Uterus (tissue), 2 donors: ENCODE data around the gene CAMK2D.

Experiments
- CTCF ChIP-seq, 4 experiments: fragments of 200-600 bp in 2 of 4; fragments of 450-650 bp in 2 of 4; sonication (generic) in 2 of 4; IDR thresholded peaks; one replicate each; pipeline ENCODE4 v1.5.1; 2016 to 2019; ENCODE audit warnings: antibody characterized with exemption in 4 of 4, mild to moderate bottlenecking in 2 of 4, moderate library complexity in 1 of 4
- POLR2A ChIP-seq, 2 donors: fragments of 450-650 bp; IDR thresholded peaks; one replicate each; pipeline ENCODE4 v1.6.1; 2016; ENCODE audit warnings: antibody characterized with exemption in 2 of 2, mild to moderate bottlenecking in 1 of 2, moderate library complexity in 1 of 2

- TF ChIP-seq CTCF (IDR thresholded peaks at IDR 0.05) (no peak), POLR2A (IDR thresholded peaks at IDR 0.05) (no peak)
Measured at GRCh38 chr4:113457886-113458285, 303.7 kb downstream of the CAMK2D start.
